GM12892 (cell line): ENCODE measurements around the gene SFSWAP.

ENCODE experiments used
- DNase-seq: peaks from one replicate; pipeline ENCODE4 v3.0.0; 2011; ENCODE audit not compliant: insufficient read length
- FAIRE-seq: peaks from 2 replicates; lab custom pipeline; 2011; peaks lifted over from hg19 to GRCh38; lab: Jason Lieb, UNC
- POLR2A ChIP-seq: IDR thresholded peaks from 2 replicates; pipeline ENCODE4 v1.6.1; 2011; ENCODE audit warnings: low read depth, low read length, control low read depth
- POLR2AphosphoS5 ChIP-seq: IDR thresholded peaks from 2 replicates; pipeline ENCODE4 v1.6.1; 2011; ENCODE audit warnings: low read depth, low read length, control low read depth
- TAF1 ChIP-seq: IDR thresholded peaks from 2 replicates; pipeline ENCODE4 v1.6.1; 2011; ENCODE audit warnings: low read depth, mild to moderate bottlenecking, control low read depth, low read length, borderline replicate concordance

The SFSWAP gene

DNA sequence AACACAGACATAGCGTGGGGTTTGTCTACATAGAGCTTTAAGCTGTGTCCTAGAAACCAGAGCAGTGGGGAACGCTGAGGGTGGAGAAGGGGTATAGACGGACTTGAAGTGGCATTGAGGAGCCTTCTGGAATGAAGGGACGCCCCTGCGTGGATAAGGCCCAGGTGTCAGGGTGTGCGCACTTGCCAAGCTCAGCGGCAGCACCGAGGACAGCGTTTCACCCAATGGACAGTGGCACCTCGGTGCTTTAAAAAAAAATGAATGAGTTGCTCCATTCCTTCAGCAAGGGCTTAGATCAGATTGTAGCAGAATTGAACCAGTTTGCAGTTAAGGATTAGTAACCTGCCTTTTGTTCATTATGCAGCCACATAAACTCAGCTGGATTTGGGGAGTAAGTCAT lies 83.7 kb downstream of the SFSWAP start:
- DNase-seq = no peak
- FAIRE-seq = no peak
- no peak for TF ChIP-seq POLR2A
- no peak for TF ChIP-seq POLR2AphosphoS5
- TF ChIP-seq TAF1 = no peak

GRCh38 chr12:131795064-131795463 lies 84.2 kb downstream of the SFSWAP start:
- DNase-seq (no peak), FAIRE-seq (no peak)
- TF ChIP-seq TAF1 (no peak), POLR2A (no peak), POLR2AphosphoS5 (no peak)

DNA sequence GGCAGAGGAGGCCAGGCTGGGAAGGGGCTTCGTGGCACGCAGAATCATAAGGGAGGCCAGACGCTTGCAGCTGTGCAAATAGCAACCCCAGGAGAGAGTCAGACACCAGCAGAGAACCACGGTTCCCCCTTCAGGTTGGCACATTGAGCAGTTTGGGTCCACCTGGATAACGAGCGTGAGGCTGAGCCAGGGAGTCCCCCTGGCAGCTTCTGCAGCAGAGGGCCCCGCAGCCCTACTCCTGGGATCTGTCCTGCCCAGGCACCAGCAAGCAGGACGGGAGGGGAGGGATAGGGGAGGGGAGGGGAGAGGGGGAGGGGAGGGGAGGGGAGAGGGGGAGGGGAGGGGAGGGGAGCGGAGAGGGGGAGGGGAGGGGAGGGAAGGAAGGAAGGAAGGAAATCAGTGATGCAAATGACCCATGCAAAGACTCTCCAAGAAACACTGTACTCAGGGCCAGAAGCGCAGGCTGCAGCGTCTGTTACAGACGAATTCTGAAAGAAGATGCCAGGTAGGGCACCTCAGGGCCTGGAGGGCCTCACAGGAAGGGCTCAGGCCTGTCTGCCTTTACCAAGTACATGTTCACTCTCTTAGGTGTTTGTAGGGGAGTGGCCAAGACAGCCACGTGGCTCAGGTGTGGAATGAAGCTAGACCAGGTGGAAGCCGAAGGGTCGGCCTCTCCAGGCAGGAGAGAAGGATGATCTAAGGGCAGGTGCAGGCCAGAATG lies 85.0 kb downstream of the SFSWAP start:
- FAIRE-seq = no peak
- TF ChIP-seq POLR2A (no peak), POLR2AphosphoS5 (no peak), TAF1 (no peak)

GRCh38 chr12:131796411-131796736 lies 85.5 kb downstream of the SFSWAP start:
- FAIRE-seq = no peak
- TF ChIP-seq TAF1 = no peak
- TF ChIP-seq POLR2AphosphoS5 = no peak
- TF ChIP-seq POLR2A = no peak
- DNase-seq = no peak

More for the DNA sequence above, 85.0 kb downstream of the SFSWAP start:
- no peak for DNase-seq

GRCh38 chr12:131796754-131797587 lies 86.1 kb downstream of the SFSWAP start:
- DNase-seq (no peak), FAIRE-seq (no peak)
- TF ChIP-seq POLR2A = no peak
- no peak for TF ChIP-seq POLR2AphosphoS5
- no peak for TF ChIP-seq TAF1

- no peak for FAIRE-seq
Observed at GRCh38 chr12:131797588-131797934, 86.7 kb downstream of the SFSWAP start.

GRCh38 chr12:131799195-131799594 lies 88.3 kb downstream of the SFSWAP start:
- TF ChIP-seq POLR2AphosphoS5 (no peak), POLR2A (no peak), TAF1 (no peak)
- DNase-seq (no peak), FAIRE-seq (no peak)

More at GRCh38 chr12:131797588-131797934, 86.7 kb downstream of the SFSWAP start:
- DNase-seq = no peak
- TF ChIP-seq TAF1 (no peak), POLR2A (no peak)

GRCh38 chr12:131799828-131800593 lies 89.1 kb downstream of the SFSWAP start:
- no peak for TF ChIP-seq POLR2AphosphoS5
- TF ChIP-seq POLR2A = no peak
- no peak for TF ChIP-seq TAF1
- no peak for FAIRE-seq
- DNase-seq = no peak

- FAIRE-seq (no peak), DNase-seq (no peak)
- TF ChIP-seq TAF1 (no peak), POLR2A (no peak), POLR2AphosphoS5 (no peak)
Observed at GRCh38 chr12:131800594-131801135, 89.8 kb downstream of the SFSWAP start.

DNA sequence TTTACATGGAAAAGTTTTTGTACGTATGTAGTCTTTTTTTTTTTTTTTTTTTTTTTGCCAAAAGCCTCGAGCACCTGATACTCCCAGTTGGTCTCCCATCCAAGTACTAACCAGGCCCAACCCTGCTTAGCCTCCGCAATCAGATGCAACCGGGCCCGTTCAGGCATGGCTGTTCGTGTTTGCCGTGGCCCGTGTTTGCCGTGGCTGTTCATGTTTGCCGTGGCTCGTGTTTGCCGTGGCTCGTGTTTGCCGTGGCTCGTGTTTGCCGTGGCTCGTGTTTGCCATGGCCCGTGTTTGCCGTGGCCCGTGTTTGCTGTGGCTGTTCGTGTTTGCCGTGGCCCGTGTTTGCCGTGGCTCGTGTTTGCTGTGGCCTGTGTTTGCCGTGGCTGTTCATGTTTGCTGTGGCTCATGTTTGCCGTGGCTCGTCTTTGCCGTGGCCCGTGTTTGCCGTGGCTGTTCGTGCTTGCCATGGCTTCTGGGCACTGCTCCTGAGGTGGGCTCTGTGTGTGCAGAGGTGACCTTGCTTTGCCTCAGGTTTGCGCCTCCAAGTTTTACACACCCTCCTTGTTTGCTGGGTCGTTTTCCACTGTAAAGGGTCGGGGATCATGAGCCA lies 90.5 kb downstream of the SFSWAP start:
- FAIRE-seq = no peak
- no peak for TF ChIP-seq TAF1
- no peak for TF ChIP-seq POLR2AphosphoS5
- no peak for DNase-seq
